Measurements from ENCODE around the gene RTRAF.

GRCh38 chr14:52053044-52053443 is 63.7 kb downstream of the RTRAF start:
- no peak for TF ChIP-seq CTCF (conservative IDR thresholded peaks at IDR 0.05; ENCODE audit: low read depth in 2 of 2)
- TF ChIP-seq JUNB (IDR thresholded peaks at IDR 0.05; ENCODE audit: unreplicated experiment): no peak
- no peak for TF ChIP-seq REST (IDR thresholded peaks at IDR 0.05; ENCODE audit: unreplicated experiment)
- TF ChIP-seq POLR2AphosphoS5 (IDR thresholded peaks at IDR 0.05; ENCODE audit: low read depth): no peak
- TF ChIP-seq EZH2 (IDR thresholded peaks at IDR 0.05; ENCODE audit: low read depth, unreplicated experiment): no peak
- TF ChIP-seq CREB1 (CRISPR knock-in tag; IDR thresholded peaks at IDR 0.05; ENCODE audit: low read depth): no peak
- TF ChIP-seq STAT1 (IDR thresholded peaks at IDR 0.05; ENCODE audit: unreplicated experiment): no peak
- no peak for TF ChIP-seq EZH2phosphoT487 (IDR thresholded peaks at IDR 0.05; ENCODE audit: unreplicated experiment)
- no peak for TF ChIP-seq ETS1 (IDR thresholded peaks at IDR 0.05)
- TF ChIP-seq ZNF114 (CRISPR knock-in tag; IDR thresholded peaks at IDR 0.05): no peak
